GM10248 (cell line): Measurements from ENCODE around the gene SCARF1.
"Not testable (repeated sequence)": the region's sequence is repeated elsewhere in the genome, so short reads cannot be mapped to it uniquely, and the experiment has no call there.

Experiments
- CTCF ChIA-PET: fragments of 300-600 bp; sonication (Branson Sonifier 250); formaldehyde crosslinking; extraction: SDS; loops from one replicate; lab custom pipeline; 2021; ENCODE audit warnings: antibody characterized with exemption; lab: Yijun Ruan, JAX
- POLR2A ChIA-PET: fragments of 350-650 bp; sonication (Branson Sonifier 250); formaldehyde crosslinking; extraction: SDS; loops from one replicate; lab custom pipeline; 2020; ENCODE audit warnings: antibody characterized with exemption; lab: Yijun Ruan, JAX
- DNase-seq: peaks from one replicate; pipeline ENCODE4 v3.0.0; 2012; ENCODE audit errors: extremely low spot score
- CTCF ChIP-seq: IDR thresholded peaks from 2 replicates; pipeline ENCODE4 v1.5.1; 2012; ENCODE audit warnings: mild to moderate bottlenecking, low read depth; ENCODE audit errors: extremely low read depth, missing control alignments, control extremely low read depth

The SCARF1 gene

GRCh38 chr17:1658100-1658499 lies 12.6 kb upstream of the SCARF1 start:
- no peak for TF ChIP-seq CTCF
- ChIA-PET CTCF (interaction anchor here (3.4 to 5.1 kb wide), 2 partner anchors 9 to 11 kb away, joined by 37 to 38 read pairs; partner anchors contain the start of gene RILP), POLR2A (interaction anchor here (2.7 kb wide), 1 partner anchor 9 kb away, joined by 9 read pairs; the partner anchor contains the start of gene RILP)
- no peak for DNase-seq

GRCh38 chr17:1653735-1654134 lies 8.2 kb upstream of the SCARF1 start:
- no peak for DNase-seq
- ChIA-PET POLR2A (interaction anchor here (0.6 kb wide), 1 partner anchor 14 kb away, joined by 3 read pairs; no protein-coding TSS in a partner anchor), CTCF (no interaction called here)
- TF ChIP-seq CTCF = no peak

- DNase-seq = not testable (repeated sequence)
- ChIA-PET CTCF (interaction anchor here (1.7 to 5.6 kb wide), 2 partner anchors 8 to 18 kb away, joined by 9 to 45 read pairs; no protein-coding TSS in a partner anchor), POLR2A (interaction anchor here (1.0 kb wide), 1 partner anchor 24 kb away, joined by 3 read pairs; no protein-coding TSS in a partner anchor)
These were observed 7.3 kb upstream of the SCARF1 start for GRCh38 chr17:1652794-1653193.

- TF ChIP-seq CTCF = no peak
- POLR2A ChIA-PET = interaction anchor here (0.9 kb wide), 1 partner anchor 14 kb away, joined by 6 read pairs; no protein-coding TSS in a partner anchor
- CTCF ChIA-PET = interaction anchor here (0.9 to 5.6 kb wide), 4 partner anchors 9 to 29 kb away, joined by 3 to 45 read pairs (median 6); no protein-coding TSS in a partner anchor
- DNase-seq = no peak
These were observed 6.0 kb upstream of the SCARF1 start for GRCh38 chr17:1651559-1651844.

GRCh38 chr17:1650731-1651558 lies 5.4 kb upstream of the SCARF1 start:
- TF ChIP-seq CTCF = no peak
- DNase-seq = no peak
- POLR2A ChIA-PET = no interaction called here
- CTCF ChIA-PET = interaction anchor here (1.2 to 5.6 kb wide), 4 partner anchors 9 to 29 kb away, joined by 3 to 45 read pairs (median 24); no protein-coding TSS in a partner anchor

GRCh38 chr17:1649844-1650501 lies 4.4 kb upstream of the SCARF1 start, which contains the start of gene RILP:
RILP (minus strand) TSS chr17:1649866; CDS start chr17:1649804, 62 bp downstream.
- ChIA-PET POLR2A (interaction anchor here (0.5 to 1.7 kb wide), 5 partner anchors 10 to 257 kb away, joined by 3 to 9 read pairs (median 6); no protein-coding TSS in a partner anchor), CTCF (interaction anchor here (0.7 to 7.5 kb wide), 29 partner anchors 10 to 732 kb away, joined by 3 to 59 read pairs (median 4); partner anchors contain the start of genes INPP5K and PRPF8)
- no peak for TF ChIP-seq CTCF
- peak; percentile 41 for DNase-seq
